Measurements from ENCODE around the gene SLC25A25.
"Not testable (repeated sequence)": the region's sequence is repeated elsewhere in the genome, so short reads cannot be mapped to it uniquely, and the experiment has no call there.

Gene SLC25A25

GRCh38 chr9:128051932-128052709 is 15.9 kb upstream of the SLC25A25 start:
- no peak for DNase-seq (ENCODE audit: low spot score)

DNA sequence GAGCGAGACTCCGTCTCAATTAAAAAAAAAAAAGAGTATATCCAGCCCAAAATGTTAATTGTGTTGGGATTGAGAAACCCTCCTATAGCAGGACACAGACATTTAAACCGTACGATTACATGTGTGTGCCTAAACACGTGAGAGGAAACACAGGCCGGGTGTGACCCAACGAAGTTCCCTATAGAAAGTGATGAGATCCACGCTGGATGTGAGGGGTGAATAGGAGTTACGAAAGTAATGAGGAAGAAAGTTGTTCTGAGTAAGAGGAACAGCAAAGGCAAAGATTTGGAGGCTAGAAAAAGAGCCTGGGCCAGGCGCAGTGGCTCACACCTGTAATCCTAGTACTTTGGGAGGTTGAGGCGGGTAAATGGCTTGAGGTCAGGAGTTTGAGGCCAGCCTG is 14.5 kb upstream of the SLC25A25 start:
- DNase-seq (ENCODE audit: low spot score), result no peak

GRCh38 chr9:128054087-128054486 is 13.9 kb upstream of the SLC25A25 start:
- no peak for DNase-seq (ENCODE audit: low spot score)

DNA sequence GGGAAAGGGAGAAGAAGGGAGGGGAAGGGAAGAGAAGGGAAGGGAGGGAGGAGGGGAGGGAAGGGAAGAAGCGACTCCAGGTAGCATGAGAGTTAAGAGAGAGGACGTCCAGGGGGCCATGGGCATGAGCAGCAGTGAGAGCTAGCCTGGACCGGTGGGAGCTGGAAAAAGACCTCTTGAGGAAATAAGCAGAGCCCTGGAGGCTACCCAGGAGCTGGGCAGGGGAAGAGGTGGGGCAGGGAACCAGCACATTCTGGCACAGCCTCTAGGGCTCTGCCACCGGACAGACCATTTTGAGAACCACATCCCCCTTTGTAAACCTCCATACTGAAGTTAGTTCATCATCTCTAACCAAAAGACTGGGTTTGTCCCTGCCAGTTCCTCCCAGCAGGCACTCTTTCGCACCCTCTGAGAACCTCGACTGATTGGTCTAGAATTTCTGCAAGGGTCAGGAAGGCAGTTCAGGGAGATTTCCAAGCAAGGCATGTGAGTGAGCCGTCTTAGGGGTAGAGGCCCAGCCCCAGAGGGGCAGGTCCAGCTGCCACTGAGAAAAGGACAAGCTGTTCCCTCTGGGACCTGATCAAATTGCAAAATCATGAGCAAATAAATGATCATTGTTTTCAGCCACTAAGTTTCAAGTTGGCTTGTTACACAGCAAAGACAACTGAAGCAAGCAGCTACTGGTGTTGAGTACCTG is 12.5 kb upstream of the SLC25A25 start:
- no peak for DNase-seq (ENCODE audit: low spot score)

DNA sequence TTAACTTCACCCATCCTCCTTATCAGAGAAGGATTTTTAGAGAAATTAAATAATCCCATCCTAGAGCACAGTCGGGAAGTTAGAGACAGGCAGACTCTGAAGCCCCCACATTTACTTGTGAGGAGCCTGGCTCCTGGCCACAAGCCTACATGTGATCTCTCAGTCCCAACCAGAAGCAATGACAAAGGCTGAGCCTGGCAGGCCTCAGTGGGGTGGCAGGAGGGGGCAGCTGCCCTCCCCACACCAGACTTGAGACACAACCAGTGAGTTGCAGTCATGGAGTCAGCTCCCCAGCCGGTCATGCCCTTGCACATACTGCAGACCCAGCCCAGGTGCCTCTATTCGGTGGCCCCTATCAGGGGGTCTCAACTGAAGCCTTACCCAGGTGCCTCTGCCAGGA is 11.9 kb upstream of the SLC25A25 start:
- DNase-seq (ENCODE audit: low spot score), result no peak

- no peak for DNase-seq (ENCODE audit: low spot score)
Observed at GRCh38 chr9:128056887-128057723, 10.9 kb upstream of the SLC25A25 start.

DNA sequence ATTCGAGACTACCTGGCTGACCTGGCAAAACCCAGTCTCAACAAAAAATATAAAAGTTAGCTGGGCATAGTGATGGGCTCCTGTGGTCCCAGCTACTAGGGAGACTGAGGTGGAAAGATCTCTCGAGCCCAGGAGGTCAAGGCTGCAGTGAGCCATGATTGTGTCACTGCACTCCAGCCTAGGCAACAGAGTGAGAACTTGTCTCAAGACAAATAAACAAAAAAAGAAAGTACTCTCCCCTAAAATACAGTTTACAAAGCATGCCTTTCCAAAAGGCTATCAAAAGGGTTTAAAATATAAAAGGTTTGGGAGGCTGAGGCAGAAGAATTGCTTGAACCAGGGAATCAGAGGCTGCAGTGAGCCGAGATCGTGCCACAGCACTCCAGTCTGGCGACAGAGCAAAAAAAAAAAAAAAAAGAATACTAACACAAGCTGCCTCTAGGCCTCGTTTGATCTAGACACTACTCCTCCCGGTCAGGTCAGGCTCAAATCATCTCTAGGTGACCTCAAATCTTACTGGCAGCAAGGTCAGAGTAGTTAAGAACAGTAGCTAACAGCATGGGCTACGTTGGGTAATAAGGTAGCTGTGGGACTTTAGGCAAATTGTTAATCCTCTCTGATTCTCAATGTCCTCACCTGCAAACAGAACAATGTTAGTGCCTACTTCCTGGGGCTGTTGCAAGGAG is 10.2 kb upstream of the SLC25A25 start:
- DNase-seq (ENCODE audit: low spot score), result no peak

DNA sequence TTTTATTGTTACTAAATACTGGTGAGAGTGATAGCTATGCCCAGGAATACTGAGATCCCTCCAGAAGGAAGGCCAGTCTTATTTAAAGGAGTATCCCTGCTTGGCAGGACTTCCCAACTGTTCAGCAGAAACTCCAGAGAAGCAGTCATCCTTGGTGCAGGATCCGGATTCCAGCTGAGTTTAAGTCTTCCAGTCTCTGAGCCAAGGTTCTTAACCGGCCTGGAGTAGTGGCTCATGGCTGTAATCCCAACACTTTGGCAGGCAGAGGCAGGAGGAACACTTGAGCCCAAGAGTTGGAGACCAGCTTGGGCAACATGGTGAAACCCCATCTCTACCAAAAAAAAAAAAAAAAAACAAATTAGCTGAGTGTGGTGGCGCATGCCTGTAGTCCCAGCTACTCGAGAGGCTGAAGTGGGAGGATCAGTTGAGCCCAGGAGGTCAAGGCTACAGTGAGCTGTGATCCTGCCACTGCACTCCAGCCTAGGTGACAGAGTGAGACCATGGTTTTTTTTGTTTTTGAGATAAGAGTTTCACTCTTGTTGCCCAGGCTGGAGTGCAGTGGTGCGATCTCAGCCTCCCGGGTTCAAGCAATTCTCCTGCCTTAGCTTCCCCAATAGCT is 8.6 kb upstream of the SLC25A25 start:
- no peak for DNase-seq (ENCODE audit: low spot score)

DNA sequence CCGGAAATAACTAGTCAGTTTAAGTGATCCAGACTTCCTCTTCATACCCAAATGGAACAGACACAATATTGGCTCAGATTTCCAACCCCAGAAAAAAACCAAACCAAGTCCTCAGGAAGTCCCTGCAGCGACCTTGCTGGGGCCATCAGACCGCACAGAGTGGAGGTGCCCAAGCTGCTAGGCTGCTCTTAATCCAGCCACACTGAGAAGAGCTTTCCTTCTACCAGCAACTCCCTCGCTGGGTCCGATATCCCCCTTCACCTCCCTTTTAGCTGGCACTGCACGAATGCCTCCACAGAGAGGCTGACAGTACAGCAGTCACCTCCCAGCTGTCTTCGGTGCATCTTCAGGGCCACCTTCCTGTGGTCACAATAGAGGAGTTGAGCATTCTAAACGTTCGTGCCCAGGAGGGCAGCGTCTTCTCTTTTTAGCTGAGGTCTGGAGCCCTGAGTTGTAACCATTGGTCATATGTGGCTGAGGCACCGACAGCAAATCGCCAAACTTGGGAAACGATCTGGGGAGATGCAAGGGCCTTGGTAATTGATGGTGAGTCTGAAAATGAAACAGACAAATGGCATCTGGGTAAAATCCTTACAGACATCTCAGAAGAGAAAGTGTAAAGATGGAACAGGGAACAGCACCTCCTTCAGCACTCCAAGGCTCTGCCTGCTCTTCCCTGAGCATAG is 6.6 kb upstream of the SLC25A25 start:
- DNase-seq (ENCODE audit: low spot score), result no peak

- no peak for DNase-seq (ENCODE audit: low spot score)
Observed at GRCh38 chr9:128062279-128062678, 5.8 kb upstream of the SLC25A25 start.

DNA sequence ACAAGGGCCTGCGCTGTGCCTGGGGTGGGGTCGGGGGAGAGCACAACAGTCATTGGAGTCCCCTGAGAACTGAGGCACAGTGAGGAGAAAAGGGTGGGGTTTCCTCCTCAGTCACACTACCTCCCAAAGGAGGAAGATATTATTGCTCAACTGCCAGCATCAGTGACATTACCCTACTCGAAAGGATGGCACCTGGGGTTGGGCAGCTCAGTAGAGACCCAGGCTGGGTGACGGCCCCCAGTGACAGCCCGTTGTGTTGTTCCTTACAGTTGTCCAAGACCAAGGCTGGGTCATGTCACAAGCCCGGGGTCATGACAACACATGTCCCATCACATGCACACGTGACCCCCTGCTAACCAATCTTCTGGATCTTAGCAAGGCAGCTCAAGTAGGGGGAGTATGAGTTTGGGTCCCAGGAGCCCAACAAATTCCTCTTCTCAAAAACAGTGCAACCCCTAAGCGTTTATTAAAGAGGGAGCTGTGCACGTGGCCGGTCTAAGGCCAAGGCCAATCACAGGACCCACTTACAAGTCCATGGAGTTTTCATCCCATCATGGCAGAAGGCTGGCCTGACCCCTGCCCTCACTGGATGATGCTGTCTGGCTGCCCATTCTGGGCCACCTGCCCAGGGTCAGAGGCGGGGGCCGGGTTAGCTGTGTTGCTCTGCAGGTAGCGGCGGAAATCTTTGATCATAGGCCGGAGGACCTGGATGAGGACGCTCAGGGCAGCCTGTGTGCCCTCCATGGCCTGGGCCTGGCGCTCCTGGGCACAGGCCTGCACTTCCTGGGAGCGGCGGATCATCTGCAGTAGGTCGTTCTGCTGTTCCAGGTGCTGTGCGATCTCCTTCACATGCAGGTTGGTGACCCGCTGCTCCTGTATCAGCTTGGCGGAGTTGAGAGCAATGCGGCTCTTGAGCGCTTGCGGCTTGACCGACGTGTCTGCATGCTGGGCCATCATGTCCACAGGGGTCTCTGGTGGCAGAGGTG is 4.9 kb upstream of the SLC25A25 start:
- DNase-seq (ENCODE audit: low spot score), result no peak

- DNase-seq (ENCODE audit: low spot score), result no peak
Observed at GRCh38 chr9:128065907-128066712, 1.9 kb upstream of the SLC25A25 start.

DNA sequence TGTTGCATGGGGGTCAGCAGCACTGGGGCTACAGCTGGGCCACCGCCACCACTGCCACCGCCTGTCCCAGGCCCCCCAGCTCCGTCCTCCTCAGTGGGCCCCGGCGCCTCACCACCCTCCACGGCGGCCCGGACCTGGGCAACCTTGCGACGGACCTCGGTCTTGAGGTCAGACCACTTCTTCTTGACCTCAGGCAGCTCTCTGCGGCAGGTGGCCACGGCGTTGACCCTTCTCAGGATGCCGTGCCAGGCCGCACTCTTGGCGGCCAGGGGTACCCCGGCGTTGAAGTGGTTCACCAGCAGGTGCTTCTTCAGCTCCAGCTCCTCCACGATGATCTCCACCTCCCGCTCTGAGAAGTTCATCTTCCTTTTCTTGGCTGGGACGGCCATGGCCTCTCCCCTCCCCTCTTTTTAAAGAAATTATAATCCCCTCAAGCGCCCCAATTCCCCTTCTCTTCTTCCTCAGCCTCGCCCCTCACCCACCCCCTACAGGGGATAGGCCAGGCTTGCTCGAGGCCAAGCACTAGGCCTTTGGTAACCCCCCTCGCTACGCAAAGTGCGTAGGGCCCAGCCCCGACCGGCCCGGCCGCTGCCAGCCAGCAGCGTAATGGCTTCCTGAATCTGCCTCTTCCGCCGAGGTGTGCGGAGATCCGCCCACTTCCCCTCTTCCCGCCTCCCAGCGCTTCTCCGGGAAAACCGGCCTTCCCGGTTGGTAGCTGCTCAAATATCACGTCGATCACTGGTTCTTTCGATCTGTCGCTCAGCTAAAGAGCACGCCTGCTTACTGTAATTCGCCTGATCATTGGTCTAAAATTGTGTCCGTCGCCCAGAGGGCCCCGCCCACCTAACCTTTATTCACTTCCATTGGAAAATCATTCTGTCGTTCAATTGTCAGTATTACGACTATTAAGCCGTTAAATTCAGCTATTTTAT is 1.1 kb upstream of the SLC25A25 start, which contains the start of gene NAIF1:
Gene NAIF1, minus strand, starts transcription at position 608 of the 932 bp plus-strand sequence. Its CDS starts 219 bp downstream, at position 389.
- peak; percentile 97 for DNase-seq (ENCODE audit: low spot score)

DNA sequence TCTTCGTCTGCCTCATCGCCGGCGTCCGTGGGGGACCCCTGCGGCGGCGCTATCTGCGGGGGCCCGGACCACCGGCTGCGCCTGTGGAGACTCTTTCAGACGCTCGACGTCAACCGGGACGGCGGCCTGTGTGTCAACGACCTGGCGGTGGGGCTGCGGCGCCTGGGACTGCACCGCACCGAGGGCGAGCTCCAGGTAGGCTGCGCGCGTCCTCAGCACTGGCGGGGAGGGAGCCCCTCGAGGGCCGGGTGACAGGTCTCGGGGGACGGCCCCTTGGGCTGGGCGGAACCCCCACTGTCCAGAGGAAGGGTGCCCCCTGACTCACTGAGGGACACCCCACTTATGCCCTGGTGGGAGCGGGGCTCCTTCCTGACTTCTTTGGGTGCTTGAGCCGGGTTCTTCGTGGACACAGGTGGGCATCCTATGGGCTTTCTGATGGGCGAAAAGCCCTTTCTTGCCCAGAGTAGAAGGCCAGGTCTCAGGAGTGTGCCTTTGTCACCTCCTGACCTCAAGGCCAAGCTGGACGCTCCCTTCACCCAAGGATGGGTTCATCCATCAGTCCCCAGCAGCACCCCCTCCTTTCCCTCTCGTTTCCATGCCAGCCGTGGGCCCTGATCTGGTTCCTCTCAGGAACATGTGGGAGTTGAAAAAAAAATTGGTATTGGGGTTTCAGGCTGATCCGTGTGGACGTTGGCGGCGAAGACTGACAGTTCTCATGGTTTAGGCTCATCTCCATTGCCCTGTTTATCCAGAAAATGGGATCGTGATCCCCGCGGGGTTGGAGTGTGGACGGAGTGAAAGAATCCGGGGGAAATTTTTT is 564 bp downstream of the SLC25A25 start:
- DNase-seq (ENCODE audit: low spot score), result no peak

GRCh38 chr9:128070874-128071273 is 2.8 kb downstream of the SLC25A25 start:
- DNase-seq (ENCODE audit: low spot score), result no peak

GRCh38 chr9:128071475-128071874 is 3.4 kb downstream of the SLC25A25 start:
- not testable (repeated sequence) for DNase-seq (ENCODE audit: low spot score)
